Stimulated activated naive CD4-positive, alpha-beta T cell (primary cell): ENCODE results near the gene IGSF1.

ENCODE experiments used
- DNase-seq, 6 experiments: peaks; one replicate each; lab custom pipeline; 2025; lab: John Stamatoyannopoulos, UW

The IGSF1 gene, protein sequence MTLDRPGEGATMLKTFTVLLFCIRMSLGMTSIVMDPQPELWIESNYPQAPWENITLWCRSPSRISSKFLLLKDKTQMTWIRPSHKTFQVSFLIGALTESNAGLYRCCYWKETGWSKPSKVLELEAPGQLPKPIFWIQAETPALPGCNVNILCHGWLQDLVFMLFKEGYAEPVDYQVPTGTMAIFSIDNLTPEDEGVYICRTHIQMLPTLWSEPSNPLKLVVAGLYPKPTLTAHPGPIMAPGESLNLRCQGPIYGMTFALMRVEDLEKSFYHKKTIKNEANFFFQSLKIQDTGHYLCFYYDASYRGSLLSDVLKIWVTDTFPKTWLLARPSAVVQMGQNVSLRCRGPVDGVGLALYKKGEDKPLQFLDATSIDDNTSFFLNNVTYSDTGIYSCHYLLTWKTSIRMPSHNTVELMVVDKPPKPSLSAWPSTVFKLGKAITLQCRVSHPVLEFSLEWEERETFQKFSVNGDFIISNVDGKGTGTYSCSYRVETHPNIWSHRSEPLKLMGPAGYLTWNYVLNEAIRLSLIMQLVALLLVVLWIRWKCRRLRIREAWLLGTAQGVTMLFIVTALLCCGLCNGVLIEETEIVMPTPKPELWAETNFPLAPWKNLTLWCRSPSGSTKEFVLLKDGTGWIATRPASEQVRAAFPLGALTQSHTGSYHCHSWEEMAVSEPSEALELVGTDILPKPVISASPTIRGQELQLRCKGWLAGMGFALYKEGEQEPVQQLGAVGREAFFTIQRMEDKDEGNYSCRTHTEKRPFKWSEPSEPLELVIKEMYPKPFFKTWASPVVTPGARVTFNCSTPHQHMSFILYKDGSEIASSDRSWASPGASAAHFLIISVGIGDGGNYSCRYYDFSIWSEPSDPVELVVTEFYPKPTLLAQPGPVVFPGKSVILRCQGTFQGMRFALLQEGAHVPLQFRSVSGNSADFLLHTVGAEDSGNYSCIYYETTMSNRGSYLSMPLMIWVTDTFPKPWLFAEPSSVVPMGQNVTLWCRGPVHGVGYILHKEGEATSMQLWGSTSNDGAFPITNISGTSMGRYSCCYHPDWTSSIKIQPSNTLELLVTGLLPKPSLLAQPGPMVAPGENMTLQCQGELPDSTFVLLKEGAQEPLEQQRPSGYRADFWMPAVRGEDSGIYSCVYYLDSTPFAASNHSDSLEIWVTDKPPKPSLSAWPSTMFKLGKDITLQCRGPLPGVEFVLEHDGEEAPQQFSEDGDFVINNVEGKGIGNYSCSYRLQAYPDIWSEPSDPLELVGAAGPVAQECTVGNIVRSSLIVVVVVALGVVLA (N-terminal part only)

DNA sequence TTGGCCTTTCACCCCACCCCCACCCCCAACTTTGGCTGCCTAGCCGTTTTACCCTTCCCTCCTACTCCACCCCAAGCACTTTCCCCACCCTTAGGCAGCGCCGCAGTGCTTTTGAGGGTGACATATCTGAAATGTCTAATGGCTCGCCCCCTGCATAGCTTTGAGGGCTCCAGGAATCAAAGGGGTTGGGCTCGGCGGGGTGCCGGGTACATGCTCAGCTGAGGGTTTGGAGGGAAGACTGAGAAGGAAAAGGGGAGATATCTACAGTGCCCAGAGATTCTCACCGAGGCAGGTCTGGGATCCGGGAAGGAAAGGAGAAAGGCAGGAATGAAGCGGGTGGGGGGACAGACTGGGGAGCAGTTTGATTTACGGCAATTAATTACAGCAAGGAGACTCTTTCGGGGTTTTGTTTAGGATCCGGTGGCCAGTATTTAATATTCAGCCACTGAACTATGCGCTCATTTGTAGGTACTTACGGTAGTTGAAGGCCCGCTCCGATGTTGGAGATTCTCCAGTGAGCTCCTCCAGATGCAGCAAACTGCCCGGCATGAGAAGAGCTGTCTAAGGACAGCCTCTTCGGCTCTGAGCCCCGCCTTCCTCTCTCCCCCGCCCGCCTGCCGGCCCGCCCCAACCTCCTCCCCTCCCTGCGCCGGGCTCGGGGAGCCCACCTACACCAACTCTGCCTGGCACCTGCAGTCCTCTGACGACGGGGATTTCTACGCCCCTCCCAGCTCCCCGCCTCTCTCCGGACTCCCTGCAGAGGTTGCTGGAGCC is at the start of gene IGSF1:
Gene IGSF1 (minus strand): TSS at position 569 of the 774 bp plus-strand sequence. CDS start 2,632 bp downstream, outside the sequence.
- no peak for DNase-seq

DNA sequence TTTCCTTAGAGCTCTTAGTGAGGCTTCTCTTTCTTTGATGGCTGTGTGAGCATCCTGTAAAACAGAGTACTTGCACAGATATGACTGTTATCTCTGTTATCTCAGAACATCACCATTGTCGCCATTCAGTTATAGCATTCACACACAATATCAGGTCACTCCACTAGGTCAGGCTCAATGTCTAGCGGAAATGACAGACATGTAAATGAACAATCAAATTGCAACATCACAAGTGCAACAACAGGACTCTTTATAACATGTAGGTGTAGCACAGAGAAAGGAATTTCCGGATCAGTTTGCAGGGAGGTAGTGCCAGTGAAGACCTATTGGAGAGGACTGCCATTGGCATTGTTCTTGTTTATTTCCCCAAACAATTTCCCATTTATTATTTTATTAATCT is 43.2 kb upstream of the IGSF1 start:
- DNase-seq, result no peak

DNA sequence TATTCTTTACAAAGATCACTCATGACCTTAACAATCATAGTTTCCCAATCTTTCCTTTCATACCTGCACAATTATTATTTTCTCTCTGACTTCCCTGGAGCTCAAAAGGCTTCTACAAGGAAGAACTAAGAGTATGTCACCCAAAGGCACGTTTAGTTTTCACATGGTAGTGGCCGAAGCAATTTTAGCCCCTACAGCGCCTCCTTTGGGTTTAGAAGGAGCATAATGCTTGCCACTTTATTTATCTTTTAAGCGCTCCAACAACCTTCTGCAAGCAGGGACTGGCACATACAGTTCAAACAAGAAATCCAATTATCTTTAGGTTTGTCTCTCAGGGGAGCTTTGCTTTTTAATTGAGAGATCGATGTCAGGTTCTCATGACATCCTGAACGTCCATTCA is 42.0 kb upstream of the IGSF1 start:
- DNase-seq, result no peak

DNA sequence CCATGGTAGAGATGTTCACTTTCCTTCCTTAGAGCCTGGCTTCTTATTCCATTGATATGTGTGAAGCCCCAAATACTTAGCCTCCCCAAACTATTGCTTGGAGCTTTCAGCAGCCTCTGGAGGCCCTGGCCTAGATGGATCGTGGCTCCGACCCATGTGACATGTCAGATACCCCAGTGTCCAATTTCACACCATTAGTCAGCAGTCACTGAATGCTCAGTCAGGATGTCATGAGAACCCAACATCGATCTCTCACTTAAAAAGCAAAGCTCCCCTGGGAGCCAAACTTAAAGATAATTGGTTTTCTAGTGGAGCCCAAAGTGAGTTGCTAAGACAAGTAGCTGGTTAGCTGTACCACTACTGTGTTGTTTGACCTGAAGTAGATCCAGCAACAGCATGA is 41.6 kb upstream of the IGSF1 start:
- no peak for DNase-seq

DNA sequence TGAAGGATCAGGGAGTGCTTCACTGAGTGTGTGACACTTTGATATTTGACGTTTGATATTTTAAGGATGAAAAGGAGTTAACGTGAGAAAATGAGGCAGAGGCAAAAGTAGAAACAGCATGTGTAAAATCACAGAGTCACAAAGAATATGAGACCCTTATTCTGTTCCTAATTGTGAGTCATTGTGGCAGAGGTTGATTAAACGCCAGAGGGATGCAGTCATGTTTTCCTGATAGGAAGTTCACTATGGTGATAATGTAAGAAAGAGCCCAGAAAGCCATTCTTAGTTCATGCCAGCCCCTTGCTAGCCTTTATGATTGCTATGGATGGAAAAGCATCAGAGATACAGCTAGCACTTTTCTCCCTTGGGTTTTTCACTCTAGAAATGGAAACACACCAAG is 33.5 kb upstream of the IGSF1 start:
- no peak for DNase-seq

DNA sequence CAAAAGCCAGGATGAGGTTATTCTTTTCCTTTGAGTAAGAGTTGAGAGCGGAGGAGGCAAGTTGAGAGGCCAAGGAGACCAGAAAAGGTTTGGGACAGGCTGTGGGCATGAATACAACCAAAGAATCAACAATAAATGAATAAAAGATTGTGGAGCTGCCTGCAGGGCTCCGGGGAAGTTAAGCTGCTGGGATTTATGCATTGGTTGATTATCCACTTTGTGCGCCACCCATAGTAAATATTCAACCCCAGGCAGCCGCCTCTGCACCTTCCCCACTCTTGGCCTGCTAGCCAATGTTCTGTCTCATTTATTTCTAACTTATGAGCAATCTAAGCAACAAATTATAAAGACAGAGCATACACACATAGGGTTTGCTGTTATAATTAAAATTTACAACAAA is 28.2 kb upstream of the IGSF1 start:
- no peak for DNase-seq

DNA sequence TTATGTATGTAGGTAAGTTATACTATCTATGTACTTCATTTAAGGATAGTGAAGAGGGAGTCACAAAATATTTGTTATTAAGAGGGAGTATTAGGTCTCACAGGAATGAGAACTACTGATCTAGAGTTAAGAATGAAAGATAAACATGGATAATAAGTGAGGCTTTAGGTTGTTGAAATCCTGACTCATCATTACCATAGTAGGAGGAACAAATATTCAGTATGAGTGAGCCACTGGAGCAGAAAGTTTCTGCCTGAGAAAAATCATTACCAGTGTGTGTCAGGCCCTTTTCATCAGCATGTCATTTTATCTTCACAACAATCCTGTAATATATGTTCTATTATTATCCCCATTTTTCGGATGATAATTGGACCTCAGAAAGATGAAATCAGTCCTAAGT is 27.2 kb upstream of the IGSF1 start:
- no peak for DNase-seq

DNA sequence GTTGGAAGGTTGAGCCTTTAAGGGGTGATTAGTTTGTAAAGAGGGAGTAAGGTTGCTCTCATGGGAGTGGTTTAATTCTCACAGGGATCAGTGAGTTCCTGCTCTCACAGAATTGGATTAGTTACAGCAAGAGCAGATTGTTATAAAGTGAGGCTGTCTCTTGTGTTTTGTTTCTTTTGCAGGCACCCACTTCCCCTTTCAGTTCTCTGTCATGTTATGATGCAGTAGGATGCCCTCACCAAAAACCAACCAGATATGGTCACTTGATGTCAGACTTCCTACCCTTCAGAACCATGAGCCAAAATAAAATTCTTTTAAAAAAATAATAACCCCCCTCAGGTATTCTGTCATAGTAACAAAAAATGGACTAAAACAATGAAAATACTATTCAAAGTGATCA is 19.9 kb upstream of the IGSF1 start:
- DNase-seq, result no peak

DNA sequence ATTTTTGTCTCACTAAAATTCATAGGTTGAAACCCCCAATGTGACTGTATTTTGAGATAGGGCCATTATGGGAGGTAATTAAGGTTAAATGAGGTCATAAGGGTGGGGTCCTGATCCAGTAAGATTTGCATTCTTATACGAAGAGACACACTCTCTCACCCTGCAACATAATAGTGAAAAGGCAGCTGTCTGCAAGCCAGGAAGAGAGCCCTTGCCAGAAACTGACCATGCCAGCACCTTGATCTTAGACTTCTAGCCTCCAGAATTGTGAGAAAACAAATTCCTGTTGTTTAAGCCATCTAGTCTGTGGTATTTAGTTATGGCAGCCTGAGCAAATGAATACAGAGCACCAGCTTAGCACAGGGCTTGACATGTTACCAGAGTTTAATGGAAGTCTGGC is 17.5 kb upstream of the IGSF1 start:
- no peak for DNase-seq

DNA sequence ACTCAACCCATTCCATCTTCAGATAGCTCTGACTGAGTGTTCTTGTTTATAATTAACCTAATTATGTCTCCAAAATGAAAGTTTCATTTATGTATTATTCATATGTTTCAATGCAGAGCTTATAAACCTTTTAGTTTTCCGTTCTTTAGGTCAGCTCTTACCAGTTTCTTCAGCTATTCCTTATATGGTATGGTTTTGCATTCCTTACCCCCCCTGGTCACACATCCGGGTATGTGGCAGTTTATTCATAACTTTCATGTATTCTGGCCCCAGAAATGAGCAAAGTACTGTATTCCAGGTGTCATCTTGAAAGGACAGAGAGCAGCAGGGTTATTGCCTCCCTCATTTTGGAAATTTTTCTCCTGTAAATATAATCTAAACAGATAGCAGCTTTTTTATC is 16.8 kb upstream of the IGSF1 start:
- no peak for DNase-seq

DNA sequence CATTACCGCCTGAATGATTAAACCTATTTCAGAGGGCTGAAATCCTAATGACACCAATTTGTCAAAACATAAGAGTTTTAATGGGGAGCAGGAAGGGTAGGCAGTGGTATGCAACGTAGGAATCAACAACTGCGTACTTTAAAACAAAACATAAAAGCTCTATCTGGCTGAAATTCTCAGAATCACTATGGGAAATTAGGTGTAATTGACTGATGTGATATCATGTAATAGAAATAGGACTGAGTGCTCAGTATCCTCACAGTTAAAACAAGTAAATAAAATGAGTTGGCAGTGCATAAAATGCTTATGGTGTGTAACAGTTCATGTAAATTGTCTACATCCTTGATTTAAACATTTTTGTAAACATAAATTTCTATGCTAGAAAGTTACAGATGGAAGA is 13.6 kb upstream of the IGSF1 start:
- no peak for DNase-seq

DNA sequence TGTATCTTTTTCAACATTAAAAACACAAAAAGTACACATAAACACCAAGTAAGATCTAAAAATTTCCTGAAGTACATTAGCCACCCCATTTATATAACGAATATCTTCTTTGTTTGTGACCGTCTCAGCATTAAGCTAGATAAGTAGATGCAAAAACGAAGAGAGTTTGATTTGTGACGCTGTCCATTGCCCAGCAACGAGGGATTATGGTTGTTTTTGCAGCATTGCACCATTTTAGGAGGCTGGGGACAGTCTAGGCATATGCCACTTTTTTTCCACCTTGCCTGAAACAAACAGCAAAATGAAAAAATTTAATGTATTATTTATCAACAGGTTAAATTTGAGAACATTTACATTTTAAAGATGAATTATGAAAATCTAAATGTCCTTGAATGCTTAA is 12.0 kb upstream of the IGSF1 start:
- no peak for DNase-seq

DNA sequence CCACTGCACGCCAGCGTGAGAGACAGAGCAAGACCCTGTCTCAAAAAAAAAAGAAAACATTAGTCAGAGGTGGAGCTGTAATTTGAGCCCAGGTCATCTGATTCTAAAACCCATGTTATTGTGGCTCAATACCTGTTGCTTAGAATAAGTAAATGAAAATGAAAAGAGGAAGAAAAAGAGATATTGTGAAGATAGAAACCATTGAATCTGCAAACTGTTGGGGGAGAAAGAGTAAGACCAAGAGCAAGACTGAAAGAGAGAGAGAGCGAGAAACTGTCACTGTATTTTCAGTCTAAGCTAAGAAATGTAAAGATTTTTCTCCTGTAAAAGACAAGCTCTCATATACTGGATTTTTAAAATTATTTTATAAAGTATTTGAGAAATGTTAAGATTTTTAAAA is 9.7 kb upstream of the IGSF1 start:
- DNase-seq, result no peak

DNA sequence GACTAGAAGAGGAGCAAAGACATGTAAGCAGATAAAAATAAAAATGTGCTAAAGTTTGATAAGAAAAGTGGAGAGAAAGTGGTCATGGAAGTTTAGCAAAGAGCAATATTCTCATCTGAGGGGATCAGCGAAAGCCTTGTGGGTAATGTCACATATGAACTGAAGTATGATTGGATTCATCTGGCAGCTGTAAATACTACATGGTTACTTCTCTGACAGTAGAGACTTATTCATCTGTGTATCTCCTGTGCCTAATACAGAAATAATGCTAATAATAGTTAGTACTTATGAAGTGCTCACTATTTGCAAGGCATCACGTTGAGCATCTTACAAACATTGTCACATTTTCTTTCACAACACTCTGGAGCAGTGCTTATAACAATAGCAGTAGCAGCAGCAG is 8.9 kb upstream of the IGSF1 start:
- DNase-seq, result no peak

DNA sequence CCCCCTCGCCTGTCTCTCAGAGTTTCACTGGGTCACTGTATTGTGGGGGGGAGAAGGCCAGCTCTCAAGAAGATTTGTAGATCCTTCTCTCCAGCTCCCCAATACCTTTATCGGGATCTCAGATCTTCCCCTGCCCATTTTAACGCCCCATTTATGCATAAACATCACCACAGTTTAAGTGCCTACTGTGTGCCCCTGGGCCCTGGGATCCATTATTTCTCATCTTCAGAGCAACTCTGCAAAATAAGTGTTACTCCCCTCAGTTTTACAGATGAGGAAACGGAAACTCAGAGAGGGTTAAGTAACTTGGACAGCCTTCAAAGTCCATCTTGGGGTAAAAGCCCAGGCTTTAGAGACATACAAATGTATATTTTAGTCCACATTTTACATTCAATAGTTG is 421 bp upstream of the IGSF1 start:
- DNase-seq, result no peak

DNA sequence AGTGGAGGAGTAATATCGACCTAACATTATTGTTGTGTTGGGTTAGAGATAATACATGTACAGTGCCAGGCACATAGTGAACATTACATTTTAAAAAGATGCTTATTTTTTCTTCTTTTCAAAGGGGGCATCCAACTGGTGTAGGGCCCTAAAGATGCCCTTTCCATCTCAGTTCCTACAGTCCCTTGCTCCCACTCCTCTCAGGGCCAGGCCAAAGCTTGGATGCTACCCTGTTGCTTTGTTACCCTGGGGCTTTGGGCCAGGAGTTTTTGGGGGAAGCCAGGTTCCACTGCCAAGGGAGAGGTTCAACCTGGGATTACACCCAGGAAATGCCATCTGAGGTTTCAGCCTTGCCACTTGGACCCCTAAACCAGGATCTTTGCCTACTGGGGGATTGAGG is 918 bp downstream of the IGSF1 start:
- no peak for DNase-seq

DNA sequence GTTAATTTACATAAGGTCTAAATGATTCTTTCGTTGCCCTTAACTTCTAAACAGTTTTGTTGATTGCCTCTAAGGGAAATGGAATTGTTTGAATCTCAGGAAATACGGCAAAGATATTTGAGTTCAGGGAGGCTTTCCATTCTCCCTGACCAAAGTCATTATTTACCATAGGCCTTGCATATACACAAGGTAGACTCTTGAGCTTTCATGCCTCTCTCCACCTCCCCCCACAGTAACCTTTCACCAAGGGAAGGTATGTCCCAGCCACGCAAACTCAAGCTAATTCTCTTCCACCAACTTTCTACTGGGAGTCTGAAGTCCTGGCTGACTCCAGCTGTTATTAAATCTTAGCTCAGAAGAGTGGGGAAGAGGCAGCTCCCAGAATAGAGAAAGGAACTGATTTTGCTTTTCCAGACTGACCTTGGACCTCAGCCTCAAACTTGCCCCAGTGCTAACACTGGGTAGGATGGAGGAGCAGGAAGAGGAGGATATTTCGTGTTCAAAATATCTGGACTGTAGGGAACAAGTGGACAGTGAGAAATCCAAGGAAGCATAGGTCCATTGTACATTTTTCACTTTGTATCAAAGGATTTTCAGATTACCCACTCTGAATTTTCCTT is 1.4 kb downstream of the IGSF1 start:
- DNase-seq, result no peak

DNA sequence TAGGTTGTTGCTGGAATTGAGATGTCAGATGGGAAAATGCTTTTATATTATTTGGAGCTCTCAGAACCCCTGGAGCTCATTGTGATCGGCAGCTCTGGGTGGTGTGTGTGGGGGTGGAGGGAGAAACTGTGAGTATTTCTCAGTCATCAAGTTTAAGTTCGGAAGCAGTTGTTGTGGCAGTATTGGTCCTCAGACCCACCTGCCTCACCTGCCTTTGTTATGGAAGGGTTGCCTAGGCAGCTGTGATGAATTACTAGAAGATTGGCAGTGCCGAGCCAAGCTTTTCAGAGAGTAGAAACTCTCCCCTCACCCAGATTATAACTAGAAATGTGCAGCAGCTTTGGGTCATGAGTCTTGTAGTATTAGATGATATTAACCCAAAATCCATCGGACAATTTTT is 9.5 kb downstream of the IGSF1 start:
- DNase-seq, result no peak

DNA sequence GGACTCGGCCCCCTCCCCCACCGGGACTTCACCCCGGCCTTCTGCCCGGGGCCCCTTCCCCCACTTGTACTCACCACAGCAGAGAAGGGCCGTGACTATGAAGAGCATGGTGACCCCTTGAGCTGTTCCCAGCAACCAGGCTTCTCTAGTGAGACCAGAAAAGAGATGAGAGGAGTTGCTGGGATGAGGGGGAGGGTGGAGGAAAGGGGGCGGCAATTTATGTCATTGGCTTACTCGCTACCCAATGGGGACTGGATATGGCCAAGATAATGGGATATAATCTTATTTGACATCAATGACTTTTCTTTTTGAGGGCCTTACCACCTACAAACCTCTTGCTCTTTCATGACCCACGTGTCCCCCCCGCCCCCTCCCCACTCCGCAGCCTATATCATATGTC is 9.9 kb downstream of the IGSF1 start:
- no peak for DNase-seq

DNA sequence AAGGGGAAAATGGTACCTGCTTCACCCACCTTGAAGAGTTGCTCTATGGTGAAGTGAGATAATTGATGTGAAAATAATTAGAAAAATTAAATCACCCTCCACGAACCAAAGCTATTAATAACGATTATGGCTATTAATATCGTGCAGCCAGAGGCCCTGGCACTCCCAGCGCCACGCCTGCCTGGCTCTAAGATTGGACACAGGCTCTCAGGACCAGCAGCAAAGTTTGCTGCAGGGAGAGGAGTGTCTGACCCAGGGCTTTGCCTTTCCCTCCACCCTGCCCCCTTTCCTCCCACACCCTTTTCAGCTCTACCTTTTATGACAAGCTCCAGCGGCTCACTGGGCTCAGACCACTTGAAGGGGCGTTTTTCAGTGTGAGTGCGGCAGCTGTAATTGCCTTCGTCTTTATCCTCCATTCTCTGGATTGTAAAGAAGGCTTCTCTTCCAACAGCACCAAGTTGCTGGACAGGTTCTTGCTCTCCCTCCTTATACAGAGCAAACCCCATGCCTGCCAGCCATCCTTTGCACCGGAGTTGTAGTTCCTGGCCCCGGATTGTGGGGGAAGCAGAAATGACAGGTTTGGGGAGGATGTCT is 11.5 kb downstream of the IGSF1 start:
- no peak for DNase-seq

DNA sequence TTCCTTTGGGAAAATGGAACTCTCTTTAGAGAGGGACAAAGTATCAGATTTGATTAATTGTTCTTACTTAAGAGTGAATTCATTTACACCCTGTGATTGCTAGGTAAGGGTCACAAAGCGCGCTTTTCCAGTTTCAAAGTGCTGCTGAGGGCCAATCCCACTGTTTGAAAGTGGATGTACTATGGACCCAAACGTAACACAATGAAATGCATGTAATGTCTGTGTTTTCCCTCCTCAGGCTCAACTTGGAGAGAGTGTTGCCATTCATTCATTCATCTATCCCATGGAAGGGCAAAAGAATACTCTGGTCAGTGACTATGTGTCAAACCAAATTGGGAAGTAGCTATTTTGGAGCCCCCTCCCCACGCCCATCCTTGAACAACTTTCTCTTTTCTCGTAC is 16.1 kb downstream of the IGSF1 start:
- no peak for DNase-seq
